Coronary artery (tissue), 2 donors: Measurements from ENCODE around the gene TMEM127.
A peak's percentile ranks its signal among the peaks of the same experiment; 100 is the strongest.

ENCODE experiments used
- DNase-seq: peaks from one replicate; pipeline ENCODE4 v3.0.0-alpha.2; 2017; ENCODE audit warnings: low spot score
- H3K27ac ChIP-seq, 2 donors: fragments of 200-600 bp; sonication (generic); one replicate each; pipeline ENCODE4 v1.5.1; 2016 to 2019
- H3K4me3 ChIP-seq: fragments of 200-600 bp; sonication (generic); 2 replicates; pipeline ENCODE4 v1.5.1; 2016; ENCODE audit warnings: mild to moderate bottlenecking, moderate library complexity
- TF ChIP-seq, protein P1 (sequence below): fragments of 200-600 bp; sonication (generic); IDR thresholded peaks from one replicate; pipeline ENCODE4 v1.5.1; 2019; ENCODE audit warnings: antibody characterized with exemption

TMEM127 gene

DNA sequence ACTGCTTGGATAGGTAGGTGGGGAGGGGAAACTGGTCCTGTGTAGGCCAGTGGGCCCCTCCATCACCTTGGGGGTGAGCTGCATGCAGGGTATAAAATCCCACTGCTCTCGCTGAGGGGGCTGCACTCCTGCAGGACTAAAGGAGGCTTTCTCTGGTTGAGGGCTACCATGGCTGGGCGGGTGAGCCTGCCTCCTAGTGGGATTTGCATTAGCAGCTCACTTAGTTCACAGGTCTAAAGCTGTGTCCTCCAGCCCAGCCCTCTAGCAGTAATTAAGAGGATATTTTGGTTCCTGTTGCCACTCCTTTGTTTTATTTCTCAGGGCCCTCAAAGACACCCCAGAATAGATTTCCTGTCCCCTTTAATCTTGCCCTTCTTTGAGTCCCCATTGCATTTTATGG lies 24.6 kb downstream of the TMEM127 start:
- no peak for DNase-seq
- Histone ChIP-seq H3K4me3 (no peak overlapping the region), H3K27ac (peak overlapping the region in 1 of 2 donors; percentile 40)
- TF ChIP-seq, protein P1, sequence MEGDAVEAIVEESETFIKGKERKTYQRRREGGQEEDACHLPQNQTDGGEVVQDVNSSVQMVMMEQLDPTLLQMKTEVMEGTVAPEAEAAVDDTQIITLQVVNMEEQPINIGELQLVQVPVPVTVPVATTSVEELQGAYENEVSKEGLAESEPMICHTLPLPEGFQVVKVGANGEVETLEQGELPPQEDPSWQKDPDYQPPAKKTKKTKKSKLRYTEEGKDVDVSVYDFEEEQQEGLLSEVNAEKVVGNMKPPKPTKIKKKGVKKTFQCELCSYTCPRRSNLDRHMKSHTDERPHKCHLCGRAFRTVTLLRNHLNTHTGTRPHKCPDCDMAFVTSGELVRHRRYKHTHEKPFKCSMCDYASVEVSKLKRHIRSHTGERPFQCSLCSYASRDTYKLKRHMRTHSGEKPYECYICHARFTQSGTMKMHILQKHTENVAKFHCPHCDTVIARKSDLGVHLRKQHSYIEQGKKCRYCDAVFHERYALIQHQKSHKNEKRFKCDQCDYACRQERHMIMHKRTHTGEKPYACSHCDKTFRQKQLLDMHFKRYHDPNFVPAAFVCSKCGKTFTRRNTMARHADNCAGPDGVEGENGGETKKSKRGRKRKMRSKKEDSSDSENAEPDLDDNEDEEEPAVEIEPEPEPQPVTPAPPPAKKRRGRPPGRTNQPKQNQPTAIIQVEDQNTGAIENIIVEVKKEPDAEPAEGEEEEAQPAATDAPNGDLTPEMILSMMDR: no peak

DNA sequence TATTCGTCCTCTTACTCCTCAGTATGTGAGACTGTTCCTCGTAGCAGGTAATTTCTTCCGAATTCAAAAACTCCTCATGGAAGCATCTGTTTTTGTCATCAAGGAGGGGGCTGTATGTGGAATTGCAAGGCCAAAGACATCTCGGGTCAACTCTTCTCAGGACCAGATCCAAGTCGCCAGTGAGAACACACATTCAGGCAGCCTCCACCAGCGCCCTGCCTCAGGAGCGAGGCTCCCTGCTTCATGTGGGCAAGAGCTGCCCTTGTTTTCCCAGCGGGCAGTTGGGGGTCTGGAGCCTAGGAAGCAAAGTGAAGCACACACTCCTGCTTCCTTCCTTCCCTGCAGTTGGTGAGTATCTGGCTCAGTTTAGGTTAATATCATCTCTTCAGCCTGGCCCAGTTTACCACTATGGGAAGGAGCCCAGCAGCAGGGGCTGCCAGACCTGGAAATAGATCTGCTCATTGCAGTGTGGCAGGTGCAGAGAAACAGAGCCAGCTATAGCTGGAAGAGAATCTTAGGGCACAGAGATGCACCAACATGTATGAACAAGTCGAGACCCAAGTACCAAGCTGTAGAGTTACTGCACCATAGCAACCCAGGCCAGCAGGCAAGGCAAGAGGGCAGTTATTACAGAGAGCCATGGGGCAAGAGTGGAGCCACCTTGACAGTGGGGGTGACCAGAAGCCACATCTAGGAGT lies 25.3 kb downstream of the TMEM127 start:
- Histone ChIP-seq H3K27ac (peak overlapping the region in 1 of 2 donors; percentile 40), H3K4me3 (no peak overlapping the region)
- TF ChIP-seq, protein P1: no peak
- no peak for DNase-seq

DNA sequence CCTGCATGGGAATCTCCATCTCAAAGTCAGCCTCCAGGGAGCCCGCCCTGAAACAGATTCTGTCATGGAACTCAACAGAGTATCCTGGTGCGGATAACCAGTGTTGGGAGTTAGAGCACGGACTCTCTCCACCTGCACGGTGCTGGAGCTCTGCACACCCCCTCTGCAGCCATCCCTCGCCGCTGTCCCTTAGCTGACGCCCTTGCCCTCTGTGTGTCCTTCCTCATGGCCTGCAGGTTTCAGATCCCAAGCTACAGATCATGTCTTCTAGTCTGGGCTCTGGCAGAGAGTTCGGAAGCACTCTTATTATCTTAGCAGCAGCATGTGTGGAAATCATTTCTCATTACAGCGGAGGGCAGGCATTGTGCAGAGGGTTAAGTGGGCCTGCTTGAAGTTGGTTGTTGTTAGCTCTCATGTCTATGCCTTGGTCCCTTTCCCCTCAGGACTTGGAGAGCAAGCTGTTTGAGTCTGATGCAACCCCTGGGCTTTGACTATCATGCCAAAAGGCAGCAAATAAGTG lies 26.0 kb downstream of the TMEM127 start:
- DNase-seq: no peak
- Histone ChIP-seq H3K4me3 (no peak overlapping the region), H3K27ac (no peak overlapping the region)
- TF ChIP-seq, protein P1: no peak

GRCh38 chr2:96239091-96239490 lies 26.7 kb downstream of the TMEM127 start:
- Histone ChIP-seq H3K4me3 (no peak overlapping the region), H3K27ac (no peak overlapping the region)
- no peak for DNase-seq
- TF ChIP-seq, protein P1: no peak

DNA sequence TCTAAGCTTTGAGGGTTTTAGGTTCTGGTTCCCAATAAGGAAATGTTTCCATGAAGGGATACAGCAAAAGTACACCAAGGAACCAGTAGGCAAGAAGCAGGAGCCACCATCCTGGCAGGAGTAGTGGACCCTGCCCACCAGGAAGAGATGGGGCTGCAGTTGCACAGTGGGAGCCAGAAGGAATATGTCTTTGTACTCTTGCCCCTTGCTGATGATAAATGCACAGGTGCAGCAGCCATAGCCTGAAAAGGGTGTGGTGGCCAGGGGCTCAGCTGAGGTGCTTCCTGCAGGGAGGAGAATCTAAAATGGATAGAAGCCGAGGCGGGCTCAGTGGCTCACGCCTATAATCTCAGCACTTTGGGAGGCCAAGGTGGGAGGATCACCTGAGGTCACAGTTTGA lies 27.5 kb downstream of the TMEM127 start:
- Histone ChIP-seq H3K4me3 (no peak overlapping the region), H3K27ac (no peak overlapping the region)
- no peak for DNase-seq
- TF ChIP-seq, protein P1: no peak

DNA sequence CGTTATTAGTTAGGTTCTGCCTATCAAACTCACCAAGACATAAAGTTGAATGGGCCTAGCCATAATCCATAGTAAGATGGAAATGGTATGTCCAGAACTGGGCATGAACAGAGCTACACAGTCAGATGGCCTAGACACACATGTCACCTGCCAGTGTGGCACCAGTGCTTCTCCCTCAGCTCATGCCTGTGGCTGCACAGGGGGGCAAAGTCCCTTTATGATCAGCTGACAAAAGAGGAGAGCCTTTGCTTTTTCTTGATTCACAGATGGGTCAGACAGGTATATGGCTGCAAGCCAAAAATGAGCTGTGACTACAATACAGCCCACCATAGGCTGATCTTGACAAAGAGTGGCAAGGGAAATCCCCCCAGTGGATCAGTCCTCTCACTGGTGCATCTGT lies 28.9 kb downstream of the TMEM127 start:
- no peak overlapping the region for H3K27ac ChIP-seq
- TF ChIP-seq, protein P1: no peak
- no peak for DNase-seq

DNA sequence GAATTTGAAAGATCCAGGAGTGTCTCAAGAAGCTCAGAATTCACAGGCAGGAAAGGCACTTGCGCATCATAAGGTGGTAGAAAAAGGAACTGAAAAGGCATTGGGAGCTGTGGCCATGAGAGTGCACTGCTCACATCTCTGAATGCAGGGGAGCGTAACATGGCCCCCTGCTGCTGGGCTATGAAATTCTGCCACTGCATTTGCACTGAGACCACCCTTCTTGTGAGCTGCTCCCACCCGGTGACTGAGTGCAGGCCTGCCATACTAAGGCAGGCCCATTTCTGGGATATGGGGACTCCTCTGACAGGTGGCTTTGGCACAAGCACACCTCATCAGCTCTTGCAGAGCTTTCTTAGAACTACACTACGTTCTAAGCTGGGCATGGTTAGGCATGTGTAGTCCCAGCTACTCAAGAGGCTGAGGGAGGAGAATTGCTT lies 31.9 kb downstream of the TMEM127 start:
- TF ChIP-seq, protein P1: no peak
- Histone ChIP-seq H3K4me3 (no peak overlapping the region), H3K27ac (no peak overlapping the region)
- DNase-seq: no peak

More for the DNA sequence above, 28.9 kb downstream of the TMEM127 start:
- H3K4me3 ChIP-seq: no peak overlapping the region
